ENCODE results near the gene AGTR1.

GRCh38 chr3:148680289-148680688, 17.4 kb upstream of the AGTR1 start:
- TF ChIP-seq POLR2A (IDR thresholded peaks at IDR 0.05) (no peak), CTCF (IDR thresholded peaks at IDR 0.05) (no peak)
